GM13976 (cell line): ENCODE data around the gene WBP2NL.

Experiments
- DNase-seq: peaks from one replicate; pipeline ENCODE4 v3.0.0; 2012; ENCODE audit warnings: low spot score
- CTCF ChIP-seq: IDR thresholded peaks from 2 replicates; pipeline ENCODE4 v1.5.1; 2012; ENCODE audit warnings: borderline replicate concordance, mild to moderate bottlenecking; ENCODE audit not compliant: insufficient read depth; ENCODE audit errors: extremely low read depth, missing control alignments, control extremely low read depth
- in situ Hi-C: fragments of 300-500 bp; cut with MboI; formaldehyde crosslinking; loops from one replicate; pipeline ENCODE4 v1.12.0; 2022; ENCODE audit warnings: low sequenced_read_pairs, mixed read lengths, inconsistent platforms; ENCODE audit not compliant: unreplicated experiment

WBP2NL gene

DNA sequence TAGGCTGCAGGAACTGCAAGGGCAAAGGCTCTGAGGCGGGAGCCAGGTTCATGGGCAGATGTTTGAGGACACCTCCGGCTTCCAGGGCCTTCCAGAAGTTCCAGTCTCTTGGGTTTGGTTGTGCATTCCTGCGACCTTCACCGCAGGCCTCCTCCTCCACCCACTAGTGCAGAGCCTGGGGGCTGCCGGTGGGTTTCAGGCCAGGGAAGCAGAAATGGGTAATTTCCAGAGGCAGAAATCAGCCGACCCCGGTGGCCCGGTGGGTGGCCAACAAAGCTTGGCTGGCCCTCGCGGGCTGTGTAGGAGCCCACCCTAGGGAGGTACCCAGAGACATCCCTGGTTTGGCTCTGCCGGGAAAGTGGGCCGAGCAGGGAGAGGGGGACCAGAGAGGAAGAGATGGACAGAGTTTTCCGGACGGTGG is 75.0 kb downstream of the WBP2NL start:
- no peak for DNase-seq
- in situ Hi-C loops = no loop called here

DNA sequence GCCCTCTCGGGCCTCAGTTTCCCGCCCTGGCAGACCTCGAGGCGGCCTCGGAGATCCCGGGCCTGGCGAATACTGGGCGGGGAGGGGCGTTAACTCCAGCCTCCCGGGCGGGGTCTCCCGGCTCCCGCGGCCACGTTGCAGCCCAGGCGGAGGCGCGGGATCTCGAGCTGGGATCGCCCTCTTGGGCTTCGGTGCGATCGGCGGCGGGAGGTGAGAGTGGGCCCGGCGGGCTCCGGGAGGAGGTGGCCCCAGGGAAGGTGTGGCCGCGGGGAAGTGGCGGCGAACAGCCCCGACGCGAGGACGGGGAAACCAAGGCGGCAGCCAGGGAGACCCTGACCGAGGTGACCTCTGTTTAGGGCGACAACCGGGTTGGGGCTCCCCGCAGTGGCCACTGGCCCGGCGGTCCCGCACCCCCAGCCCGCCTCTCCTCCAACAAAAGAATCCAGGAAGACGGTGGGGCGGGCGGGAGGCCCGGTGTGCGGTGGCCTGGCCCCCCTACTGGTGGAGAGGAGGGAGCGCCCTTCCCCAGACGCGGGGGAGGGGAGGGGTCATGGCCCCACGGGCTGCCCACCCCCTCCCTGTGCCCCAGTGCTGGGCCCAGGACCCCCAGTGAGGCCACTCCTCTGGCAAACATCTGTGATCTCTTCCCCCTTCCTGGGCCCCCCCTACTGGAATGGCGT is 75.7 kb downstream of the WBP2NL start, which contains the start of gene PHETA2:
Gene PHETA2, plus strand, starts transcription at position 117 of the 680 bp plus-strand sequence. CDS start 3,046 bp downstream, outside the sequence.
- peak; percentile 65 for DNase-seq
- TF ChIP-seq CTCF = peak; percentile 8
- in situ Hi-C loops = no loop called here

More for the DNA sequence above, 75.0 kb downstream of the WBP2NL start:
- TF ChIP-seq CTCF = no peak

DNA sequence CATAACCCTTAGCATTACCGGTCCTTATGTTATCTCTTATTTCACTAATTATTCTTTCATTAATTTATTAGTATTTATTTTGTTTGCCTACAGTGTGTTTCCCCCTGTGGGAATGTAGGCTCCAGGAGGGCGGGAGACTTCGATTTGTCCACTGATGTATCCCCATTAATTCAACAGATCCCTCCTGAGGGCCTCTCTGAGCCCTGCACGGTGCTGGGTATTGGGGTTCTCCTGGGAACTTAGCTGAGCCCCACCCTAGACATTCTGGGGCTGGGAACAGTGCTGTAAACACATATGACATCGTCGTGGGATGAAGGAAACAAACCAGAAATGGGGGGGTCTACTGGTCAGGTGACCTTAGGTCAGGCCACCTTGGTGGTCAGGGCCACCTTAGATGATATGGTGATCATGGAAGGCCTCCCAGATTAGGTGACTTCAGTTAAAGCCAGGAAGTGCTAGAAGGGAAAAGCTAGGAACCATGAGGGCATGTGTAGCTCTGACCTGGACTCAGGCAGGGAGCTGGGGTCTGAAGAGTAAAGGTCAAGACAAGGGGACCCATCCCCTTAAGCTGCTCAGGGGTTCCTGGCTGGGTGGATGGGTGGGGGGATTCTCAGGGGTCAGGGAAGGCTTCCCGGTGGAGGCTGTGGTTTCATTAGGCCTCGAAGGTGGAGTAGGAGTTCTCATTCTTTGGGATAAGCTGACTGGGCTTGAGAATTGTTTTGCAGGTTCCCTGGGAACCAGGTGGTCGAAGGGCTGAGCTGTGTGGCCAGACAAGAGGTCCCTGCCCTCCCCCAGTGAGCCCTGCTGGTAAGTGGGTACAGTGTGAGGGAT is 76.5 kb downstream of the WBP2NL start:
- DNase-seq = no peak
- in situ Hi-C loops = no loop called here
- no peak for TF ChIP-seq CTCF

DNA sequence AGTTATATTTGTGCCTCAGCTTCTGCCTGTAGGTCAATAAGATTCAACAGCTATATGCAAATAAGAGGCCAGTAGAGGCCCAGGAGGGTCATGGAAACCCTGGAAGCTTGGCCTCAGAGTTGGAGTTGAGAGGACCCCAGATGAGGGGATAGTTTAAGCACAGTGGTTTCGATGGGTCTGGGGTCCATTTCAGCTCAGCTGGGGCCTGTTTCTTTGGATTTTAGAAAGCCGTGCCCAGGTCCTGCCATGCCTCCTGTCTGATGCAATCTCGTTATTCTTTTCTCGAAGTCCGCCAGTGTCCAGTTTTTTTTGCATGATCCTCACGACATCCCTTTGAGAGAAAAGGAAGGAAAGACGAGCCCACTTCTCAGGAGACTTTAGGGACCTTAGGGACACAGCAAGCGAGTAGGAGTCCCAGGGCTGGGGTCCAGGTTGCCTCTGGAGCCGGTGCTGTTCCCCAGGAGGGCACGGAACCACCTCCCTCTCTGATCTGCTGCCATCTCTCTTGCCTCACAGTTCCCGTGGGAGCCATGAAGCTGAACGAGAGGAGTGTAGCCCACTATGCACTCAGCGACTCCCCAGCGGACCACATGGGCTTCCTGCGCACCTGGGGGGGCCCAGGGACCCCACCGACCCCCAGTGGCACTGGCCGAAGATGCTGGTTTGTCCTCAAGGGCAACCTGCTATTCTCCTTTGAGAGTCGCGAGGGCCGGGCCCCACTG is 78.3 kb downstream of the WBP2NL start:
- in situ Hi-C loops = no loop called here
- DNase-seq = no peak
- no peak for TF ChIP-seq CTCF

GRCh38 chr22:42077486-42078125 is 79.0 kb downstream of the WBP2NL start:
- DNase-seq = no peak
- in situ Hi-C loops = no loop called here
- TF ChIP-seq CTCF = no peak
